Measurements from ENCODE around the gene USP4.

The USP4 gene

DNA sequence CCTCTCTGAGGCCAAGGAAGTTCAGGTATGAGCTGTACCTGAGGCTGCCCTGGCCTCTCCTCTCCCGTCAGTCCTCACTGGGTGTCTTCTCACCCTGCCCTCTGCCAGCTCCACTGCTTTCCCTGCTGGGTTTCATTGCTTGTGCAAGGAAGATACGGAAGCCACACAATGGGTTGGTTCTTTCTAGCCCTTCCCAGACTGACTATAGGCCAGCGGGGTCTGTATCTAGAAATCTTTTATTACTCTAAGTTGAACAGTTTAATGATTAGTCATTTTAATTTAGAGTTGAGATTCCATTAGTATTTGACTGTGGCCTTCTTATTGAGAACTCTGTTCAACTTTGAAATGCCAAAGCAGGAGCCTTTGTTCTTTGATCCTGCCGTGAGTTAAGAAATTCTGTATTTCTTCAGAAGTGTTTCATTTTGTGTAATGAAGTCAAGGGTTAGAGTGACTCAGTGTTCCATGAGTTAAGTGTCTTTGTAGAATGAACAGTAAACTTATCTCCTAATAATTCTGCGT is 79.0 kb downstream of the USP4 start:
- no peak overlapping the region for H3K9ac ChIP-seq (ENCODE audit: low read length)
- H4K20me1 ChIP-seq (ENCODE audit: low read depth, low read length), result no peaks in the 10 kb centered on the region
- H3K79me2 ChIP-seq (ENCODE audit: insufficient read depth, low read length), result no peaks in the 10 kb centered on the region
- H3K36me3 ChIP-seq (ENCODE audit: low read length), result no peaks in the 10 kb centered on the region
- no peaks in the 10 kb centered on the region for H3K9me2 ChIP-seq (replicated peaks; ENCODE audit: insufficient read depth, low read length)
- TF ChIP-seq CTCF (IDR thresholded peaks at IDR 0.05; ENCODE audit: insufficient read depth, low read length, poor library complexity, severe bottlenecking) (no peak), EZH2phosphoT487 (conservative IDR thresholded peaks at IDR 0.05; ENCODE audit: low read length) (no peak)
- no peak overlapping the region for H3K4me3 ChIP-seq (ENCODE audit: insufficient read depth, low read length, poor library complexity, severe bottlenecking)
- H2AFZ ChIP-seq (ENCODE audit: low read depth, low read length, severe bottlenecking), result no peak overlapping the region
- no peaks in the 10 kb centered on the region for H3F3A ChIP-seq (ENCODE audit: insufficient read depth)
- H3K27ac ChIP-seq (ENCODE audit: low read depth, low read length), result no peak overlapping the region
- no peaks in the 10 kb centered on the region for H3K9me3 ChIP-seq (ENCODE audit: insufficient read depth, low read length)
- H3K27me3 ChIP-seq (ENCODE audit: low read length), result no peaks in the 10 kb centered on the region
- no peak overlapping the region for H3K4me2 ChIP-seq (ENCODE audit: low read depth, low read length, poor library complexity, severe bottlenecking)

DNA sequence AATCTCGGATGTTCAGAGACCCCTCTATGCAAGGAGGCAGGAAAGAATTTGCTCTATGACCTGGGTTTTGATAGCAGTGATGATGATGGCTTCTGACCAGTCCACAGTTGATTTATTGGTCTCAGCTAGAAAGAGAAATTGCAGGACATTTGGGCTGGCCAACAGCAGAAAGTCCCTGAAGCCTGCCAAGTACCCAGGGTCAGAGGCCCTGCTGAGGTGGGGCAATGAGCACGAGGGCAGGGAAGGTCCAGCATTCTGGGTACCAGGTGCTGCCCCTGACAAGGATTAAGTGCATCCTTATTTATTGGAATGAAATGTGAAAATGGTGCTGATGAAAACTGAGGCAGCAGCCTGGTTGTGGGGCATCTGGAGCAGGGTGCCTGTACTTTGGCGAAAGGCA is 82.7 kb downstream of the USP4 start:
- H3K9ac ChIP-seq (ENCODE audit: low read length), result no peak overlapping the region
- no peaks in the 10 kb centered on the region for H3K27me3 ChIP-seq (ENCODE audit: low read length)
- no peaks in the 10 kb centered on the region for H3K9me2 ChIP-seq (replicated peaks; ENCODE audit: insufficient read depth, low read length)
- H3K4me3 ChIP-seq (ENCODE audit: insufficient read depth, low read length, poor library complexity, severe bottlenecking), result no peak overlapping the region
- TF ChIP-seq EZH2phosphoT487 (conservative IDR thresholded peaks at IDR 0.05; ENCODE audit: low read length), result no peak
- no peak for TF ChIP-seq CTCF (IDR thresholded peaks at IDR 0.05; ENCODE audit: insufficient read depth, low read length, poor library complexity, severe bottlenecking)
- no peaks in the 10 kb centered on the region for H3F3A ChIP-seq (ENCODE audit: insufficient read depth)
- no peak overlapping the region for H2AFZ ChIP-seq (ENCODE audit: low read depth, low read length, severe bottlenecking)
- no peak overlapping the region for H3K27ac ChIP-seq (ENCODE audit: low read depth, low read length)
- no peak overlapping the region for H3K4me2 ChIP-seq (ENCODE audit: low read depth, low read length, poor library complexity, severe bottlenecking)
- H3K79me2 ChIP-seq (ENCODE audit: insufficient read depth, low read length), result no peaks in the 10 kb centered on the region
- H3K36me3 ChIP-seq (ENCODE audit: low read length), result no peaks in the 10 kb centered on the region
- no peaks in the 10 kb centered on the region for H4K20me1 ChIP-seq (ENCODE audit: low read depth, low read length)
- H3K9me3 ChIP-seq (ENCODE audit: insufficient read depth, low read length), result no peaks in the 10 kb centered on the region

DNA sequence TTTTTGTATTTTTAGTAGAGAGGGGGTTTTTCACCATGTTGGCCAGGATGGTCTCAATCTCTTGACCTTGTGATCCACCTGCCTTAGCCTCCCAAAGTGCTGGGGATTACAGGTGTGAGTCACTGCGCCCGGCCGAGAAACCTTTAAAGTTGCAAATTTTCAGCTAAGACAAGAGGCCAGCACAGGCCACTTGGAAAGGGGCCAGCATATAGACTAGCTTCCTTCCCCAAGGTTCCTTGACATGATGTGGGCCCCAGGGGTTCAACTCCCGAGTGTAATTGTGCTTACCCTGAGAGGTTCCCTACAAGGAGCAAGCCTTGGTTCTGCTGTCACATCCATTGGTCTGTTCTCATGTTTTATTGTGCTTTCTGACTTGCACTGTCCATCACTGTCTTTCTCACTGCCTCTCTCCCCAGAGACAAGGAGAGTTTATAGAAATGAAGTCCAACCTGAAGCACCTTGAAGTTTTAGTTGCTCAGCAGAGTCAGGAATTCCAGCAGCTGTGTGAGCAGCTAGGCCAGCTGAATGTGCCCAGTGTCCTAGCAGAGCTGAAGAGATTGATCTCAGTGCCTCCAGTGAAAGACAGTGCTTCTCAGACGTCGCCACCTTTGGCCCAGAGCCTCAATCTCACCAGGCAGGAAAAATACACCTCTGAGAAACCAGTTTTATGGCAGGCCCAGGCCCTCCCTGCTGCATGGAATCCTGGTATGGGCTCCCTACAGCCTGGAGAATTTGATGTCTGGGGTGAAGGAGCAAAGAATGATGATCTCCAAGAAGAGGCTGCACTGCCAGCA is 83.9 kb downstream of the USP4 start:
- no peak overlapping the region for H3K9ac ChIP-seq (ENCODE audit: low read length)
- H3F3A ChIP-seq (ENCODE audit: insufficient read depth), result no peaks in the 10 kb centered on the region
- no peaks in the 10 kb centered on the region for H3K36me3 ChIP-seq (ENCODE audit: low read length)
- H3K79me2 ChIP-seq (ENCODE audit: insufficient read depth, low read length), result no peaks in the 10 kb centered on the region
- no peak for TF ChIP-seq EZH2phosphoT487 (conservative IDR thresholded peaks at IDR 0.05; ENCODE audit: low read length)
- TF ChIP-seq CTCF (IDR thresholded peaks at IDR 0.05; ENCODE audit: insufficient read depth, low read length, poor library complexity, severe bottlenecking), result no peak
- no peak overlapping the region for H2AFZ ChIP-seq (ENCODE audit: low read depth, low read length, severe bottlenecking)
- no peaks in the 10 kb centered on the region for H4K20me1 ChIP-seq (ENCODE audit: low read depth, low read length)
- H3K27ac ChIP-seq (ENCODE audit: low read depth, low read length), result no peak overlapping the region
- H3K9me3 ChIP-seq (ENCODE audit: insufficient read depth, low read length), result no peaks in the 10 kb centered on the region
- H3K9me2 ChIP-seq (replicated peaks; ENCODE audit: insufficient read depth, low read length), result no peaks in the 10 kb centered on the region
- H3K4me2 ChIP-seq (ENCODE audit: low read depth, low read length, poor library complexity, severe bottlenecking), result no peak overlapping the region
- no peak overlapping the region for H3K4me3 ChIP-seq (ENCODE audit: insufficient read depth, low read length, poor library complexity, severe bottlenecking)
- no peaks in the 10 kb centered on the region for H3K27me3 ChIP-seq (ENCODE audit: low read length)

Measured in SU-DHL-6 (cell line).